HUES6 (cell line): ENCODE results near the gene MITF.
A peak's percentile ranks its signal among the peaks of the same experiment; 100 is the strongest.

ENCODE experiments used
- H3K27ac ChIP-seq: 2 replicates; pipeline ENCODE4 v1.7.0; 2013; ENCODE audit warnings: low read depth, mild to moderate bottlenecking, low read length, inconsistent platforms
- H3K27me3 ChIP-seq: 2 replicates; pipeline ENCODE4 v1.6.1; 2013; ENCODE audit warnings: low read length; ENCODE audit not compliant: control insufficient read depth, insufficient read depth
- H3K36me3 ChIP-seq: 2 replicates; pipeline ENCODE4 v1.6.1; 2013; ENCODE audit warnings: low read length; ENCODE audit not compliant: control insufficient read depth, insufficient read depth
- H3K4me1 ChIP-seq: 2 replicates; pipeline ENCODE4 v1.6.1; 2013; ENCODE audit warnings: low read length; ENCODE audit not compliant: control insufficient read depth, insufficient read depth
- H3K4me3 ChIP-seq: 2 replicates; pipeline ENCODE4 v1.5.1; 2013; ENCODE audit warnings: low read depth, low read length
- H3K9ac ChIP-seq: one replicate; pipeline ENCODE4 v1.6.1; 2013; ENCODE audit warnings: mild to moderate bottlenecking, low read length
- H3K9me3 ChIP-seq: 2 replicates; pipeline ENCODE4 v1.6.1; 2013; ENCODE audit warnings: low read depth, low read length; ENCODE audit not compliant: control insufficient read depth, insufficient read depth

MITF gene, protein sequence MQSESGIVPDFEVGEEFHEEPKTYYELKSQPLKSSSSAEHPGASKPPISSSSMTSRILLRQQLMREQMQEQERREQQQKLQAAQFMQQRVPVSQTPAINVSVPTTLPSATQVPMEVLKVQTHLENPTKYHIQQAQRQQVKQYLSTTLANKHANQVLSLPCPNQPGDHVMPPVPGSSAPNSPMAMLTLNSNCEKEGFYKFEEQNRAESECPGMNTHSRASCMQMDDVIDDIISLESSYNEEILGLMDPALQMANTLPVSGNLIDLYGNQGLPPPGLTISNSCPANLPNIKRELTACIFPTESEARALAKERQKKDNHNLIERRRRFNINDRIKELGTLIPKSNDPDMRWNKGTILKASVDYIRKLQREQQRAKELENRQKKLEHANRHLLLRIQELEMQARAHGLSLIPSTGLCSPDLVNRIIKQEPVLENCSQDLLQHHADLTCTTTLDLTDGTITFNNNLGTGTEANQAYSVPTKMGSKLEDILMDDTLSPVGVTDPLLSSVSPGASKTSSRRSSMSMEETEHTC

DNA sequence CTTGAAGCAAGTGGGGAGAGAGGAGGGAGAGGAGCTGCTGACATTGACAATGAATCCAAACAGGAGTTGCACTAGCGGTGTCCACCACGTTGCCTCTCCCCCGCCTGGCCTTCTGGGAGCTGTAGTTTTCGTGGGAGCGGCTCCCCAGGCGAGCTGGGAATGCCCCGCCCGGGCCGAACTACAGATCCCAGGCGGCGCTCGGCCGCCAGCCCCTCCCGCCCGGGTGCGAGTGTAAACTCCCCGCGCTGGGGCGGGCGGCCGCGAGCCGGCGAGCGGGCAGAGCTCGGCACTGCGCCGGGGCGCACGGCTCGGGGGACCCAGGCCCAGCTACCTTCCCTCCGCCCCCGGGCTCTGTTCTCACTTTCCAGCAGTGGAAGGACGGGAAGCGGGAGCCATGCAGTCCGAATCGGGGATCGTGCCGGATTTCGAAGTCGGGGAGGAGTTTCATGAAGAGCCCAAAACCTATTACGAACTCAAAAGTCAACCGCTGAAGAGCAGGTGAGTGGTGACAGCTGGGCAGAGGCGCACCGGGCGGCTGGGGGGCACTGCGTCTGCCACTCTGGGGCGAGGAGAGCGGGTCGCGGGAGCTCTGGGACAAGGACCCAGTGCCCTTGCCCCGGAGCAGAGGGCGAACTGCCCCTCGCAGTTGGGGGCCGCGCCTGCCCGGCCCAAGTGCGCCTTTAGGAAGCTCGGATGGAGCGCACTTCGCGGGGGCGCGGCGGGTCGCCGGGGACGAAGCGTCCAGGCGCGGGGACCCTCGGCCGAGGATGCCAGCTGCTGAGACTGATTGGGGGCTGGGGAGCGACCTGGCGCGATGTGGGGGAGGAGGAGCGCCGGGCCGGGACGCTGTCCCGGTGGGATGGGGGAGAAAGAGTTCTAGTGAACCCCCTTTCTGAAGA lies at the start of gene MITF:
Gene MITF (plus strand): TSS at position 261 of the 899 bp plus-strand sequence. CDS start 134 bp downstream, at position 395.
- H3K36me3 ChIP-seq: no peaks in the 10 kb centered on the region
- H3K9ac ChIP-seq: peak within 1 kb of the TSS; percentile 49
- H3K4me3 ChIP-seq: peak within 1 kb of the TSS; percentile 84
- H3K4me1 ChIP-seq: peaks cover 4% of the 10 kb centered on the region; the same call in 1 of the 2 replicates
- H3K27ac ChIP-seq: no peak within 1 kb of the TSS
- peaks cover 66% of the 10 kb centered on the region for H3K27me3 ChIP-seq
- H3K9me3 ChIP-seq: no peaks in the 10 kb centered on the region

DNA sequence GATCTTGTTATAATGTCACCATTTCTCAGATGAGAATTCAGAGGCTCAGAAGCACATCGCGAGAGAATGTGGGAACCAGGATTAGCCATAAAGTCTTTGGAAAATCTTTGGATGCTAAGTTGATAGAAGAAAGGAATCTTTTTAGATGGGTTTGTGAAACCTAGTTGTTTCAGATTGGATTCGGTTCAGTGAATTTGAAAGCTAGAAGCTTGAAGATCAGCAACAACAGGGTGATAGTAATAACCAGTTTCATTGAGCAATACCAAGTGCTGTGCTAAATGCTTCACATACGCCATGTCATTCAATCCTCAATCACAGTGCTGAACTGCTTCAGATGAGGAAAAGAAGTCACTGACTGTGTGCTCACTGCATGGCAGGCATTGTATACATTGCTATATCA lies 47.4 kb upstream of the MITF start:
- Histone ChIP-seq H3K36me3 (no peaks in the 10 kb centered on the region), H3K27ac (no peak overlapping the region), H3K4me1 (no peaks in the 10 kb centered on the region)

DNA sequence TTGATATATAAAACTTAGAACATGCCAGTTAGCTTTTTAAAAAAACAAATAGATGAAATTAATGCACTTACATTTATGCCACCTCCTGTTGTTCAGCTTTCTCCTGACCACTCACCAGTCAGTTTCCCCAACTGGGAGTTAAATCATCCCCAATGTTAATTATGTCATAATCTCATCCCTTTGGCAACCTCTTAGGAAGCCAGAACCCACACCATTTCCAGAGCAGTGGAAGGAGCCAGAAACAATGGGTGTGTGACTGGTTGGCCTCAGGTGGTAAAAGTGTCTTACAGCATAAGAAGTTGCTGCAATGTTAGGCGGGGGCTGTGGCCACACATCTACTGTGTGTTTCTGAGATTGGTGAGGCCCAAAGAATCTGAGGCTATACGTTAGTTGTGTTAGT lies 46.5 kb upstream of the MITF start:
- Histone ChIP-seq H3K9ac (no peak overlapping the region), H3K9me3 (no peaks in the 10 kb centered on the region), H3K27me3 (peaks cover 26% of the 10 kb centered on the region; the same call in 1 of the 2 replicates), H3K4me3 (no peak overlapping the region), H3K36me3 (no peaks in the 10 kb centered on the region), H3K4me1 (no peaks in the 10 kb centered on the region), H3K27ac (no peak overlapping the region)

More for the DNA sequence above, 47.4 kb upstream of the MITF start:
- H3K27me3 ChIP-seq: peaks cover 35% of the 10 kb centered on the region
- H3K4me3 ChIP-seq: no peak overlapping the region
- H3K9ac ChIP-seq: no peak overlapping the region
- no peaks in the 10 kb centered on the region for H3K9me3 ChIP-seq

DNA sequence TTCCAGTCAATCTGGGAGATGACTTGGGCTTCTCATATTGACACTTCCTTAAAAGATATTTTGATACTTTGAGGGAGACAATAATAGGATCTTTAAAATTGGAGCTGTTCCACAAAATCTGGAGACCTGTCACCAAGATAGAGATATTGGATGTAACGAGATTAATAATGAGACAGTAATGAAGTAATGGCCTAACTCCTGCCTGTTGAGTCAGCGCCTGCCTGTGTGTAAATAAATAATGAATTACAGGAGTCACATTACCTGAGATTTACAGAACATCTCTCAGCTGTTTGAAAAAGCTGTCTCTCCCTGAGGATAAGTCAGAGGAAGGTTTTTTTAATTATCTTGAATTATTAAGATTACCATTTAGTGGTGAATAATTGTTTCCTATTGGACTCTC lies 43.8 kb upstream of the MITF start:
- Histone ChIP-seq H3K9me3 (no peaks in the 10 kb centered on the region), H3K4me1 (no peaks in the 10 kb centered on the region), H3K27me3 (peaks cover 1% of the 10 kb centered on the region; the same call in 1 of the 2 replicates), H3K4me3 (no peak overlapping the region), H3K9ac (no peak overlapping the region), H3K27ac (no peak overlapping the region), H3K36me3 (no peaks in the 10 kb centered on the region)

DNA sequence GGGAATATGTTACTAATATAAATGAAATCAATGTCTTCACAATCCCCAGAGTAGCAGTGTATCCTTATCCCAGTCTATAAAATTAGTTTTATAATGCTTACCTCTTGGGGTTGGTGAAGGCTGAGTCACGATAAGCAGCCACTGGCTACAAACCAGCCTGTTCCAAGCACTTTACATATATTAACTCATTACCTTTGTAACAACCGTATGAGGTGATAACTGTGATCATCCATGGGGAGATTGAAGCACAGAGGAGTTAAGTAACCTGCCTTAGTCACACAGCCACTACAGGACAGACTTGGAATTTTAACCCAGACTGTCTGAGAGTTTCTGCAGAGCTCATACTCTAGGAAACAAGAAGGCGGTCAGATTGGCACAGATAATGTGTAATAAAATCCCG lies 43.3 kb upstream of the MITF start:
- H3K36me3 ChIP-seq: no peaks in the 10 kb centered on the region
- no peak overlapping the region for H3K9ac ChIP-seq
- peaks cover 2% of the 10 kb centered on the region for H3K9me3 ChIP-seq
- H3K4me3 ChIP-seq: no peak overlapping the region
- no peaks in the 10 kb centered on the region for H3K27me3 ChIP-seq
- no peak overlapping the region for H3K27ac ChIP-seq
- no peaks in the 10 kb centered on the region for H3K4me1 ChIP-seq

DNA sequence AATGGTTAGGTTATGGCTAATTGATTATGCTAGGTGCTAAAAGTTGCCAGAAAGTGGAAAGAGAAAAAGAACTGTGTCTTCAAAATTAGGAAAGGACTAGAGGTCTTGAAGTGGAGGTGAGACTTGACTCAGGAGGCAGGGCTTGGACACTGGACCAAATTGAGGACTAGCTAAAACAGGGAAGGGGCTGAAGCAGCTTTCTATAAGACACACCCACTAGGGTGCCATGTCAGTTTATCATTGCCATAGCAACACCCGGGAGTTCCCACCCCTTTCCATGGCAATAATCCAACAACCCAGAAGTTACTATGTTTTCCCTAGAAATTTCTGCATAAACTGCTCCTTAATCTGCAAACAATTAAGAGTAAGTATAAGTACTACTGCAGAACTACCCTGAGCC lies 42.9 kb upstream of the MITF start:
- Histone ChIP-seq H3K27ac (no peak overlapping the region), H3K9ac (no peak overlapping the region), H3K4me1 (no peaks in the 10 kb centered on the region), H3K36me3 (no peaks in the 10 kb centered on the region), H3K4me3 (no peak overlapping the region), H3K9me3 (peaks cover 6% of the 10 kb centered on the region), H3K27me3 (no peaks in the 10 kb centered on the region)

DNA sequence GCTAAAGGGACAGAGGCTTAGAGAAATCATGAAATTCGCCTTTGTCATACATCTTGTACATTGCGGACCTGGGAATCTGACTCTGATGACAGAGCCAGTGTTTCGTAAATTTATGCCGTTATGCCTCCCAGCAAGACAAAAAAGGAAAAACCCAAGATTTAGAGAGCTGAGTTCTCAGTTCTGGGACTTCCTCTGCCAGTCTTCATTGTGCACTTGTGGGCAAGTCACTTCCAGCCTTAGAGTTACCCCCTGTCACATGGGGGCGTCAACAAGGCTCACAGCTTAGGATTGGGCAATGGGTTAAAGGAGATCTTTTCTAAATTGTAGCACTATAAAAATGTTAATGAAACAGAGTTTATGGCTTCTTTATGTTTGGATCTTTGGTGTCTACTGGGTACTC lies 41.9 kb upstream of the MITF start:
- Histone ChIP-seq H3K4me1 (no peaks in the 10 kb centered on the region), H3K9ac (no peak overlapping the region), H3K9me3 (peaks cover 7% of the 10 kb centered on the region), H3K4me3 (no peak overlapping the region), H3K27me3 (no peaks in the 10 kb centered on the region), H3K27ac (no peak overlapping the region), H3K36me3 (no peaks in the 10 kb centered on the region)

DNA sequence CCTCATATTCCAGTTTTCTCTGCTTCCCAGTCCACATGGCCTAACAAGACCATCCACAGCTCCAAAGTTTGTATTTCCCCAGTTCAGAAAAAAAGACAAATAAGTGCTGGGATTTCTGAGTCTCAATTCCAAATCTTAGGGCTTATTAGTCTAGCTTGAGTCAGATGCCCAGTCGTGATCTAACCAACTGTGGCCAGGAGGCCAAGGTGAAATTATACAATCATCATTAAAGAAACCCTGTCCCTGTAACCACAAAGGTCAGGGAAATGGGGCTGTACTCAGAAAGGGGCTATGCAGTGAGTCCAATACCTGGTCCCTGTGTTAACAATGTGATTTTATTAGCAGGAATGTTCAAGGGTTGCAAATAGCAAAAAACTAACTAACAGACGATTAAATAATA lies 40.5 kb upstream of the MITF start:
- Histone ChIP-seq H3K36me3 (no peaks in the 10 kb centered on the region), H3K9me3 (peaks cover 7% of the 10 kb centered on the region), H3K4me3 (no peak overlapping the region), H3K4me1 (no peaks in the 10 kb centered on the region), H3K27me3 (no peaks in the 10 kb centered on the region), H3K9ac (no peak overlapping the region), H3K27ac (no peak overlapping the region)

DNA sequence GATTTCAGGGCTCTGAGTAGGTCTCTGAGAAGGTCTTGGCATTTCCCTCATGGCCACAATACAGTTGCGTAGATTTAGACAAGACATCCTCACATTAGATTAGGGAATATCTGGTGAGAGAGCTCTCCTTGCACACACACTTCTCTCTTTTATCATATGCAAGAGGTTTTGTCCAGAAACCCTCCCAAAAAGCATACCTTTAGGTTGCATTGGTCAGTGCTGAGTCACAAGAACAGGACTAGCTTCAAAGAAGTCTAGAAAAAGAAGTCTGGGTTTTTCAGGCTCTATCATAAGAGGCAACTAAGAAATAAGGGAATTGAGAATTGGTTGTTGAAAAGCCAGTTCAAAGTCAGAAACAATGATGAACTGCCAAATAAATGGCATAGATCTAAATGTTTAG lies 40.1 kb upstream of the MITF start:
- no peaks in the 10 kb centered on the region for H3K36me3 ChIP-seq
- H3K4me3 ChIP-seq: no peak overlapping the region
- H3K27ac ChIP-seq: no peak overlapping the region
- H3K9me3 ChIP-seq: peaks cover 7% of the 10 kb centered on the region
- H3K27me3 ChIP-seq: no peaks in the 10 kb centered on the region
- no peak overlapping the region for H3K9ac ChIP-seq
- H3K4me1 ChIP-seq: no peaks in the 10 kb centered on the region

DNA sequence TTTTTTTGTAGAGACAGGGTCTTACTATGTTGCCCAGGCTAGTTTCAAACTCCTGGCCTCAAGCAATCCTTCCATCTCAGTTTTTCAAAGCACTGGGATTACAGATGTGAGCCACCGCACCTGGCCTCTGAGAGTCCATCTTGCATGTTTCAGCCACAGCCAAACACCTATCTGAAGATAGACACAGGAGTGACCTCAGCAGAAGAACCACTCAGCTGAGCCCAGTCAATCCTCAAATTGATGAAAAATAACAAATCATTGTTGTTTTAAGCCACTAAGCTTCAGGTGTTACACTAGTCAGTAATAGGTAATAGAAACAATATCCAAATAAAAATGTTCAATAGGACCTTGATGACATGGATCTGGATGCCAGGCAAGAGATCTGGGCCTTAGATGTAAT lies 38.3 kb upstream of the MITF start:
- no peak overlapping the region for H3K9ac ChIP-seq
- no peak overlapping the region for H3K4me3 ChIP-seq
- no peak overlapping the region for H3K27ac ChIP-seq
- no peaks in the 10 kb centered on the region for H3K27me3 ChIP-seq
- H3K9me3 ChIP-seq: peaks cover 7% of the 10 kb centered on the region
- H3K36me3 ChIP-seq: no peaks in the 10 kb centered on the region
- H3K4me1 ChIP-seq: no peaks in the 10 kb centered on the region
